ENCODE results near the gene FGFRL1.

- TF ChIP-seq, protein P1, sequence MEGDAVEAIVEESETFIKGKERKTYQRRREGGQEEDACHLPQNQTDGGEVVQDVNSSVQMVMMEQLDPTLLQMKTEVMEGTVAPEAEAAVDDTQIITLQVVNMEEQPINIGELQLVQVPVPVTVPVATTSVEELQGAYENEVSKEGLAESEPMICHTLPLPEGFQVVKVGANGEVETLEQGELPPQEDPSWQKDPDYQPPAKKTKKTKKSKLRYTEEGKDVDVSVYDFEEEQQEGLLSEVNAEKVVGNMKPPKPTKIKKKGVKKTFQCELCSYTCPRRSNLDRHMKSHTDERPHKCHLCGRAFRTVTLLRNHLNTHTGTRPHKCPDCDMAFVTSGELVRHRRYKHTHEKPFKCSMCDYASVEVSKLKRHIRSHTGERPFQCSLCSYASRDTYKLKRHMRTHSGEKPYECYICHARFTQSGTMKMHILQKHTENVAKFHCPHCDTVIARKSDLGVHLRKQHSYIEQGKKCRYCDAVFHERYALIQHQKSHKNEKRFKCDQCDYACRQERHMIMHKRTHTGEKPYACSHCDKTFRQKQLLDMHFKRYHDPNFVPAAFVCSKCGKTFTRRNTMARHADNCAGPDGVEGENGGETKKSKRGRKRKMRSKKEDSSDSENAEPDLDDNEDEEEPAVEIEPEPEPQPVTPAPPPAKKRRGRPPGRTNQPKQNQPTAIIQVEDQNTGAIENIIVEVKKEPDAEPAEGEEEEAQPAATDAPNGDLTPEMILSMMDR (IDR thresholded peaks at IDR 0.05): no peak
- TF ChIP-seq POLR2A (IDR thresholded peaks at IDR 0.05): no peak
Observed at GRCh38 chr4:971666-972500, 39.5 kb upstream of the FGFRL1 start.
